Stimulated activated CD8-positive, alpha-beta memory T cell treated with anti-CD3 and anti-CD28 coated beads, Interleukin-15, amount 100 ng/mL, for 4 hours (primary cell): ENCODE measurements around the gene HNRNPR.
"Not testable (repeated sequence)": the region's sequence is repeated elsewhere in the genome, so short reads cannot be mapped to it uniquely, and the experiment has no call there.

Source experiments
- DNase-seq, 2 donors: peaks; one replicate each; pipeline ENCODE4 v3.0.0-alpha.2; 2020; ENCODE audit warnings: low read depth in 2 of 2

Gene HNRNPR

GRCh38 chr1:23344111-23344986 lies at the start of gene HNRNPR:
Gene HNRNPR (minus strand): TSS chr1:23344284. CDS start chr1:23341008, 3,276 bp downstream.
- peak; percentile 98 to 99 for DNase-seq

- DNase-seq = no peak
Measured at GRCh38 chr1:23393706-23394105, 49.6 kb upstream of the HNRNPR start.

GRCh38 chr1:23392125-23392855 lies 48.2 kb upstream of the HNRNPR start:
- no peak for DNase-seq

GRCh38 chr1:23389837-23390321 lies 45.8 kb upstream of the HNRNPR start:
- no peak for DNase-seq

GRCh38 chr1:23387494-23387893 lies 43.4 kb upstream of the HNRNPR start:
- no peak for DNase-seq

GRCh38 chr1:23385119-23385621 lies 41.1 kb upstream of the HNRNPR start:
- DNase-seq = no peak

GRCh38 chr1:23384312-23385058 lies 40.4 kb upstream of the HNRNPR start:
- no peak for DNase-seq

- no peak for DNase-seq
Measured at GRCh38 chr1:23383577-23384311, 39.7 kb upstream of the HNRNPR start.

- DNase-seq = no peak
Measured at GRCh38 chr1:23381233-23381885, 37.3 kb upstream of the HNRNPR start.

- no peak for DNase-seq
Measured at GRCh38 chr1:23380719-23381118, 36.6 kb upstream of the HNRNPR start.

GRCh38 chr1:23380236-23380635 lies 36.2 kb upstream of the HNRNPR start:
- DNase-seq = not testable (repeated sequence)

- no peak for DNase-seq
Measured at GRCh38 chr1:23376890-23377811, 33.1 kb upstream of the HNRNPR start.

GRCh38 chr1:23374079-23374735 lies 30.1 kb upstream of the HNRNPR start:
- not testable (repeated sequence) for DNase-seq

- DNase-seq = no peak
Measured at GRCh38 chr1:23371987-23372880, 28.1 kb upstream of the HNRNPR start.

- DNase-seq = no peak
Measured at GRCh38 chr1:23370709-23371584, 26.9 kb upstream of the HNRNPR start.

GRCh38 chr1:23370330-23370708 lies 26.2 kb upstream of the HNRNPR start:
- DNase-seq = no peak
